ENCODE measurements around the gene EBF3.
A peak's percentile ranks its signal among the peaks of the same experiment; 100 is the strongest.

Gene EBF3

DNA sequence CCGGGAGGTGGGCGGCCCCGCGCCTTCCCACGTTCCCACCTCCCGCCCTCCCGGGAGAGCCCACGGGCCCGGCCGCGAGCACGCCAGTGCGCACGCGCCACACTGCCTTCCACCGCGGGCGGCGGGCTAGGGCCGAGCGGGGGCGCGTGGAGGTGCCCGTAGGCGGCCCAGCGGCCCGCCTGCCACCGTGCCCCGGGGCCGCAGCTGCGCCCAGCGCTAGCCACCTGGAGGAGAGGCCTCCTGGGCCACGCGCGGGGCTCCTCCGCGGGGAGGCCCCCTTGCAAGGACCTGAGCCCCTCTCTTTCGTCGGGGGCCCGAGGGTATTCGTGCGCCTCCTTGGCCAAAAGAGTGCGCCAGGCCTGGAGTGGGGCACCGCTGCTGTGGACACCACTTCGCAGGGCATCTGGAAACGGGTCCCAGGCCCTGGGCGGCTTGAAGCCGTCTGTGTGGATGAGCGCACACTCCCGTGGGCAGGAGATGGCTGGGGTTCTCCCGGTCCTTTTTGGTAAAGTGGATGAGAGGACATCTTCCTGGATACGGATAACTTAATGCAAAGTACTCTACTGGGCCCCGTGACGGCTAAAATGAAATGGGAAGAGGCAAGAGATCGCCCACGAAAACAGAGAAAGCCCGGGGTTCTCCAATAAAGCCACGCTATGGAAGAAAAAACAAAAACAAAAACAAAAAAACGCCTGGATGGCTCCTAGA is 9.0 kb upstream of the EBF3 start:
- in situ Hi-C loops (cut with MboI; ENCODE audit: low pct_unique_long_range_greater_than_20kb, low sequenced_read_pairs, unreplicated experiment), result no loop called here
- TF ChIP-seq CTCF (IDR thresholded peaks at IDR 0.05; ENCODE audit: extremely low read depth, insufficient read depth, missing control alignments), result no peak

DNA sequence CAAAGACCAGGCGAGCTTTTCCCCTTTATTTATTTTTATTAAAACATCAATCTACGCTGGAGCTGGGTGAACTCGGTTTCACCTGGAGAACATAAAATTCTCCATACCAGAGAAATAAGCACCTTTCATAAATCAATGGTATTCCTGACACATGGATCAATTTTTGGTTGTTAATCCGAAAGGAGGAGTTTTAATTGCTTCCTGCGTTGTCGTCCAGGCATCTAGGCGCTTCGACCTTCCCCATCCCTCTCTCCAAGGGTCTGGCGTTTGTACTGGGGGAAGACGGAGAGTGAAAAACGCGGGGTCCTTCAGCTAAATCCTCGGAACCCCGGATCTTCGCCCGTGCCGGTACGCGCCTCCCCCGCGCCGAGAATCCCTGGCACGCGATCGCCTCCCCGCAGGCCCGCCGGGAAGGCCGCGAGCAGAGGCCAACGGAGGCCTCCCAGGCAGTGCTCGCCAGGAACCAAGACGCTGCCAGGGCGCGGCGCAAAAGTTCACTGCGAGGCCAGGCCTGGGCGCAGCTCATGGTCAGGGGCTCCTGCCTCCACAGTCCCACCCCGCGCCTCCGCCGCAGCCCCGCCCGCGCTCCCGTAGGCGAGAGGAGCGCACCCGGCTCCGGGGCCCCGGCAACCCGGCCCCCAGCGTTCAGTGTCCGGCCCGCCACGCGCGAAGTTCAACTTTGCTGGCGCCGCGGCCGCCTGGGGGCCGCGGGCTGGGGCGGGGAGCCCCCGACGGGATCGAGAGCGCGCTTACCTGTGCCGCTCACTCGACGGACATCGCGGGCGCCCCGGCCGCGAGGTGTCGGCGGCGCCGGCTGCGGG is 8.3 kb upstream of the EBF3 start:
- in situ Hi-C loops (cut with MboI; ENCODE audit: low pct_unique_long_range_greater_than_20kb, low sequenced_read_pairs, unreplicated experiment), result no loop called here
- DNase-seq (ENCODE audit: low spot score), result peak; percentile 25
- TF ChIP-seq CTCF (IDR thresholded peaks at IDR 0.05; ENCODE audit: extremely low read depth, insufficient read depth, missing control alignments), result no peak

More for the DNA sequence above, 9.0 kb upstream of the EBF3 start:
- no peak for DNase-seq (ENCODE audit: low spot score)

DNA sequence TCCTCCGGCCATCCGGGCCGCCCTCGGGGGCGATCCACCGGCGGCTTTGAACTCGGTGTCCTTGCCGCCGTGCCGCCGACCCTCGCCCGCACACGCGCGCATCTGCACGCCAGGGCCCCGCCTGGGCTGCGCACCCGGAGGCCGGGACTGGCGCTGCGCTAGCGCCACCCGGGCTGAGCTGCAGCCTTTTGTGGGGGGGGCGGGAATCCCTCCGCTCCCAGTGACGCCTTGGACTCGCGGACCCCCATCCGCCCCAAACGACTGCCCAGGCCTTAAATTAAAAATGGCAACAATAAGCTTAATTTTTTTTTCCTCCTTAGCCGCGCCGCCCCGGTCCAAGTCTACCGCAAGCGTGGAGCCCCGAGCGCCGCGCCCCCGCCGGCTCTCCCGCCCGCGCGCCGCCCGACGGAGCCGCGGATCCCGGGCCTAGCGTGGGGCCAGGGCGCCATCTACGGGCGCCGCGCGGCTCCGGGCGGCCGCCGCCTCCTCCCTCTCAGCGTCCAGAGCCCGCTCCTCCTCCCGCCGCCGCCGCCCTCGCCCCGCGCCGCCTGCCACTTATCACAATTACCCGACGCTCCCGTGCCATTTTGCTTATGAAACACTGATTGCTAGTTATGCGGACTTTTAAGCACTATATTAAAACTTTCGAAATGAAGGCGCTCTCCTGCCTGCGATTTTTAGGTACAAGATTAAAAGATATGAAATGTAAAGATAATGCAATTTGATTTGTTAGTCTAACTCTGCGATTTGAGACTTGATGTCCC is 7.5 kb upstream of the EBF3 start:
- in situ Hi-C loops (cut with MboI; ENCODE audit: low pct_unique_long_range_greater_than_20kb, low sequenced_read_pairs, unreplicated experiment), result no loop called here
- peak; percentile 82 for DNase-seq (ENCODE audit: low spot score)
- TF ChIP-seq CTCF (IDR thresholded peaks at IDR 0.05; ENCODE audit: extremely low read depth, insufficient read depth, missing control alignments), result peak; percentile 69

DNA sequence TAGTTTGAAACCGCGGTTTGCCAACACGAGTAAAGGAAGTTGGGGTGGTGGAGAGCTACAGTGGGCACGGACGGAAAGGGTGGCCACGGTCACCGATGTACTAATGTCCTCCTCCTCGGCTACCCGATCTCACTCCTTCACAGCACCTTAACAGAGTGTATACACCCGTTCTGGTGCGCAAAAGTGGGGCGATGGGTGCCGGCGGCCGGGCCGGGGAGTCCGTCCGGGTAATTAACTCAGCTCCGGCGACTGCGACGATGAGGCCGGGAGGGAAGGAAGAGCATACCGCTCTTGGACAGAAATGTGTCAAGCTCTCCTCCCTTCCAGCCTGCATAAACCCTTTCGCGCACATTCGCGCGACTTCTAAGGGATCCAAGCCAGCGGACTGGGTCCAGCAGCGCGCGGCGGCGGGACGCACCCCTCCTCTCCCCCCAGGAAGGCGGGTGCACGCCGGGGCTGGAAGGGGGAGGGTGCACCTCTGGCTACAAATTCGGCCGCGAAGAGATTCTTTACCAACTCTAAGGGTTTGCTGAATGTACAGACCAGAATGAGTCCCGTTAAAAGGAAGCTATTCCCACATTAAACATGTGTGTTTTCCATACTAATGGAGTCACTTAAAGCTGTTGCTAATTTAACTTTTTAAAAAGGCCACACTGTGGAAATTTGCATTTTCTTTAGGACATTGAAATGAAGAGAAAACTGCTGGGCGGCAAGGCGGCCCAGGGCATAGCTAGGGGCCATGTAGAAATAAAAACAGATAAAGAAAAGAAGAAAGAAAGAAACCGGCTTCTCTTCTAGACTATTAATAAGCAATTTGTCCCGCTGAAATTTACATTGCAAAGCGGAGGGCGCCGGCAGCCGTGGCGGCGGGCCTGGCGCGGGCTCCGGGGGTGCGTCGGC is 6.6 kb upstream of the EBF3 start:
- peak; percentile 35 for DNase-seq (ENCODE audit: low spot score)
- no peak for TF ChIP-seq CTCF (IDR thresholded peaks at IDR 0.05; ENCODE audit: extremely low read depth, insufficient read depth, missing control alignments)
- in situ Hi-C loops (cut with MboI; ENCODE audit: low pct_unique_long_range_greater_than_20kb, low sequenced_read_pairs, unreplicated experiment), result no loop called here

DNA sequence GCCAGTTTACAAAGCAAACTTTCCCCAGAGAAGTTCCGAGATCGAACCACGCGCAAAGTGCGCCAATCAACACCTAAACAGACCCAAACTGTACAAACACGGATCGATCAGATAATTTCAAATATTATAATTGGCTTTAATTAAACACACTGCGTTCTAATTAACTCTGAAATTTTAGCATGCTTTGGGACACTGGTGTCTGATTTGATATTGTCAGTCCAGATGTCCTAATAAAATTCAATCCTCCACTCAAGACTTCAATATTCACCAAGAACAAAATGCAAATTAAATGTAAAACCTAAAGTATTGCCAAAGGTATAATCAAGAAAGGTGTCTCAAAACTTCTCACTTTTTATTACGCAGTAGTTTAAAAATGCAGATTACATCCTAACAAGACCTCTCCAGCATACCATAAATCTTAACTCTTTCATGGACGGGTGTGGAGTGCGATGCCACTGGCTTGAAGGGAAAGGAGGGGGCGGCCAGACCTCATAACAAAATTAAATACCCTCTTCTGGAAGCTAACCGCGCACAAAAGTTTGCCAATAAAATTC is 5.9 kb upstream of the EBF3 start:
- DNase-seq (ENCODE audit: low spot score), result peak; percentile 19
- in situ Hi-C loops (cut with MboI; ENCODE audit: low pct_unique_long_range_greater_than_20kb, low sequenced_read_pairs, unreplicated experiment), result no loop called here
- TF ChIP-seq CTCF (IDR thresholded peaks at IDR 0.05; ENCODE audit: extremely low read depth, insufficient read depth, missing control alignments), result no peak
